Fibroblast of mammary gland (primary cell): ENCODE measurements around the gene AVL9.
"Not testable (repeated sequence)": the region's sequence is repeated elsewhere in the genome, so short reads cannot be mapped to it uniquely, and the experiment has no call there.

ENCODE experiments used
- DNase-seq: peaks from one replicate; pipeline ENCODE4 v3.0.0-alpha.2; 2010; ENCODE audit warnings: low read depth
- H3K4me3 ChIP-seq: 2 replicates; pipeline ENCODE4 v1.5.1; 2011; ENCODE audit warnings: low read depth, mild to moderate bottlenecking, low read length, moderate library complexity; ENCODE audit not compliant: control insufficient read depth
- CTCF ChIP-seq: conservative IDR thresholded peaks from 2 replicates; pipeline ENCODE4 v1.5.1; 2011; ENCODE audit warnings: low read depth, low read length, inconsistent platforms; ENCODE audit not compliant: control insufficient read depth, insufficient read depth

Gene AVL9

DNA sequence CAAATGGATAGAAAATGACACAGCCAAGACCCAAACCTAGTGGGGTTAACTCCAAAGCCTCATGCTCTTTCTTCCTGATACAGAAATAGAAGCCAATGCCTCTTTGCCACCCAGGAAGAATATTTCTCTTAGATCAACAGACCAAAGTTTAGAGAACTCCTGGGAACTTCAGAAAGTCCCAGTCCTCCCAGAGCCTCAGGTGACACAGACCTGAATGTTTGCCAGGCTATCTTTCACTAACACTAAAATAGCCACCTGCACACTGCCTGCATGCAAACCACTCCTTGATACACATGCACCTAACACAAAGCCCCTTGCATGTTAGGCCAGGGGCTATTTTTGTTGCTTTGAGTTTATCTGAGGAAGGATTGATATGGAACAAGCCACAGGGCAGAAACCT, 32.8 kb upstream of the AVL9 start:
- no peak for TF ChIP-seq CTCF

DNA sequence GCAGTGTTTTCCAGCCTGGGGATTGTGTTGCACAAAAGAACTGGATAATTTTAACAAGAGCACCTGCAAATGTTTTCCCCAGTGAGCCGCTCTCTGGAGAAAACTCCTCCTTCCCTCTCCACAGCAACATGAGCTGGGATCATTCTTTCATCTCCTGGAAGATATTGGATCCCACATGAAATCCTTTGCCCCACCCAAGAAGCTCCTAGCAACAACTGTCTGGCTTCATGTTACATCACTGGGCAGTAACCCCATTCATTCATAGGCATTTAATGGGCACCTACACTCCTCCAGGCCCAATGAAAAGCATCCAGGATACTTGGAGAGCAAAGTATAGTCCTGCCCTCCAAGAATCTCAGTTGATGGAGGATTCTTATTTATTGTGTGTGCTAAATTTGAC, 32.3 kb upstream of the AVL9 start:
- H3K4me3 ChIP-seq: no peak overlapping the region
- no peak for DNase-seq
- TF ChIP-seq CTCF: no peak

More for the DNA sequence above, 32.8 kb upstream of the AVL9 start:
- DNase-seq: no peak
- H3K4me3 ChIP-seq: no peak overlapping the region

DNA sequence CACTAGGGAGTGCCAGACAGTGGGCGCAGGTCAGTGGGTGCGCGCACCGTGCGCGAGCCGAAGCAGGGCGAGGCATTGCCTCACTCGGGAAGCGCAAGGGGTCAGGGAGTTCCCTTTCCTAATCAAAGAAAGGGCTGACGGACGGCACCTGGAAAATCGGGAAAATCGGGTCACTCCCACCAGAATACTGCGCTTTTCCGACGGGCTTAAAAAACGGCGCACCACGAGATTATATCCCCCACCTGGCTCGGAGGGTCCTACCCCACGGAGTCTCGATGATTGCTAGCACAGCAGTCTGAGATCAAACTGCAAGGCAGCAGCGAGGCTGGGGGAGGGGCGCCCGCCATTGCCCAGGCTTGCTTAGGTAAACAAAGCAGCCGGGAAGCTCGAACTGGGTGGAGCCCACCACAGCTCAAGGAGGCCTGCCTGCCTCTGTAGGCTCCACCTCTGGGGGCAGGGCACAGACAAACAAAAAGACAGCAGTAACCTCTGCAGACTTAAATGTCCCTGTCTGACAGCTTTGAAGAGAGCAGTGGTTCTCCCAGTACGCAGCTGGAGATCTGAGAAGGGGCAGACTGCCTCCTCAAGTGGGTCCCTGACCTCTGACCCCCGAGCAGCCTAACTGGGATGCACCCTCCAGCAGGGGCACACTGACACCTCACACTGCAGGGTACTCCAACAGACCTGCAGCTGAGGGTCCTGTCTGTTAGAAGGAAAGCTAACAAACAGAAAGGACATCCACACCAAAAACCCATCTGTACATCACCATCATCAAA, 30.5 kb upstream of the AVL9 start:
- H3K4me3 ChIP-seq, DNase-seq: not testable (repeated sequence)

GRCh38 chr7:32470004-32470403, 25.3 kb upstream of the AVL9 start:
- not testable (repeated sequence) for H3K4me3 ChIP-seq

GRCh38 chr7:32470871-32471270, 24.4 kb upstream of the AVL9 start:
- TF ChIP-seq CTCF: no peak
- no peak overlapping the region for H3K4me3 ChIP-seq
- no peak for DNase-seq

More at GRCh38 chr7:32470004-32470403, 25.3 kb upstream of the AVL9 start:
- DNase-seq: not testable (repeated sequence)

GRCh38 chr7:32472015-32472414, 23.3 kb upstream of the AVL9 start:
- no peak for DNase-seq
- no peak overlapping the region for H3K4me3 ChIP-seq
- no peak for TF ChIP-seq CTCF

- DNase-seq: no peak
- no peak for TF ChIP-seq CTCF
- H3K4me3 ChIP-seq: no peak overlapping the region
These were observed 21.3 kb upstream of the AVL9 start for GRCh38 chr7:32474008-32474407.
